Neuronal stem cell (in vitro differentiated cells): ENCODE measurements around the gene SERPINB11.

ENCODE experiments used
- DNase-seq: peaks from one replicate; pipeline ENCODE4 v3.0.0-alpha.2; 2013; ENCODE audit warnings: low spot score
- H2AFZ ChIP-seq: one replicate; pipeline ENCODE4 v1.6.1; 2013; ENCODE audit warnings: mild to moderate bottlenecking, low read length, inconsistent platforms
- H2AK5ac ChIP-seq: 2 replicates; pipeline ENCODE4 v1.6.1; 2013; ENCODE audit warnings: low read depth, mild to moderate bottlenecking, inconsistent platforms, low read length, moderate library complexity, mixed read lengths
- H2BK120ac ChIP-seq: 2 replicates; pipeline ENCODE4 v1.6.1; 2013; ENCODE audit warnings: low read depth, mild to moderate bottlenecking, inconsistent platforms, low read length, moderate library complexity, mixed read lengths
- H2BK12ac ChIP-seq: one replicate; pipeline ENCODE4 v1.6.1; 2013; ENCODE audit warnings: low read length, inconsistent platforms
- H2BK15ac ChIP-seq: 2 replicates; pipeline ENCODE4 v1.6.1; 2013; ENCODE audit warnings: mild to moderate bottlenecking, low read length, inconsistent platforms, mixed read lengths
- H2BK5ac ChIP-seq: one replicate; pipeline ENCODE4 v1.6.1; 2013; ENCODE audit warnings: inconsistent platforms, mild to moderate bottlenecking, low read length, moderate library complexity
- H3K14ac ChIP-seq: one replicate; pipeline ENCODE4 v1.6.1; 2013; ENCODE audit warnings: low read length, inconsistent platforms
- H3K18ac ChIP-seq: 2 replicates; pipeline ENCODE4 v1.6.1; 2013; ENCODE audit warnings: low read length, inconsistent platforms
- H3K23ac ChIP-seq: 2 replicates; pipeline ENCODE4 v1.6.1; 2013; ENCODE audit warnings: low read depth, mild to moderate bottlenecking, mixed read lengths, low read length, inconsistent platforms; ENCODE audit not compliant: poor library complexity
- H3K27ac ChIP-seq: replicated peaks from 3 replicates; pipeline ENCODE4 v1.5.1; 2013; ENCODE audit warnings: low read length, inconsistent platforms
- H3K27me3 ChIP-seq, 3 experiments: 2 replicates each; pipeline ENCODE4 v1.6.1; 2013; ENCODE audit warnings: low read length in 3 of 3, mild to moderate bottlenecking in 2 of 3, inconsistent platforms in 1 of 3, low read depth in 1 of 3, mixed read lengths in 1 of 3, moderate library complexity in 1 of 3; ENCODE audit not compliant: control insufficient read depth in 3 of 3, insufficient read depth in 3 of 3
- H3K36me3 ChIP-seq, 2 donors: replicated peaks in 1 of 2; 2 replicates each; pipeline ENCODE4 v1.6.1; 2013; ENCODE audit warnings: low read length in 2 of 2; ENCODE audit not compliant: control insufficient read depth in 2 of 2, insufficient read depth in 2 of 2
- H3K4ac ChIP-seq: 2 replicates; pipeline ENCODE4 v1.6.1; 2013; ENCODE audit warnings: inconsistent platforms, mild to moderate bottlenecking, low read length, moderate library complexity
- H3K4me1 ChIP-seq, 2 donors: 1 replicate in 1 of 2; 2 replicates in 1 of 2; pipeline ENCODE4 v1.6.1; 2013; ENCODE audit warnings: low read length in 2 of 2, low read depth in 1 of 2; ENCODE audit not compliant: control insufficient read depth in 2 of 2, insufficient read depth in 1 of 2
- H3K4me2 ChIP-seq: one replicate; pipeline ENCODE4 v1.6.1; 2013; ENCODE audit warnings: mild to moderate bottlenecking, low read length, inconsistent platforms; ENCODE audit not compliant: insufficient read depth, poor library complexity, severe bottlenecking
- H3K4me3 ChIP-seq, 2 donors: 2 replicates each; pipeline ENCODE4 v1.5.1; 2013; ENCODE audit warnings: low read length in 2 of 2, mild to moderate bottlenecking in 2 of 2, inconsistent platforms in 1 of 2, moderate library complexity in 1 of 2
- H3K79me1 ChIP-seq: one replicate; pipeline ENCODE4 v1.6.1; 2013; ENCODE audit warnings: low read depth, mild to moderate bottlenecking, inconsistent platforms, low read length, moderate library complexity
- H3K9ac ChIP-seq: one replicate; pipeline ENCODE4 v1.6.1; 2013; ENCODE audit warnings: mild to moderate bottlenecking, low read depth, low read length, inconsistent platforms; ENCODE audit not compliant: poor library complexity
- H3K9me3 ChIP-seq, 2 donors: replicated peaks in 1 of 2; 2 replicates each; pipeline versions ENCODE3 to v1.6.1; 2013; ENCODE audit warnings: low read length in 2 of 2, mild to moderate bottlenecking in 2 of 2, inconsistent platforms in 1 of 2, low read depth in 1 of 2, mixed read lengths in 1 of 2, moderate library complexity in 1 of 2; ENCODE audit not compliant: control insufficient read depth in 2 of 2, insufficient read depth in 1 of 2
- H4K8ac ChIP-seq: one replicate; pipeline ENCODE4 v1.6.1; 2013; ENCODE audit warnings: low read depth, mild to moderate bottlenecking, inconsistent platforms, low read length, moderate library complexity
- H4K91ac ChIP-seq: one replicate; pipeline ENCODE4 v1.6.1; 2013; ENCODE audit warnings: low read length, low read depth, mild to moderate bottlenecking, inconsistent platforms; ENCODE audit not compliant: poor library complexity
- WGBS, 2 donors: extraction: QIAGEN DNeasy Blood & Tissue Kit; methylation state at CpG; one replicate each; pipeline ENCODE4 v1.1.7; 2013; ENCODE audit warnings: missing lambda C conversion rate in 2 of 2, mixed read lengths in 1 of 2; ENCODE audit not compliant: insufficient read length in 2 of 2, insufficient replicate concordance in 1 of 2; ENCODE audit errors: extremely low coverage in 2 of 2; 5-methylcytosine and 5-hydroxymethylcytosine counted together

The SERPINB11 gene

DNA sequence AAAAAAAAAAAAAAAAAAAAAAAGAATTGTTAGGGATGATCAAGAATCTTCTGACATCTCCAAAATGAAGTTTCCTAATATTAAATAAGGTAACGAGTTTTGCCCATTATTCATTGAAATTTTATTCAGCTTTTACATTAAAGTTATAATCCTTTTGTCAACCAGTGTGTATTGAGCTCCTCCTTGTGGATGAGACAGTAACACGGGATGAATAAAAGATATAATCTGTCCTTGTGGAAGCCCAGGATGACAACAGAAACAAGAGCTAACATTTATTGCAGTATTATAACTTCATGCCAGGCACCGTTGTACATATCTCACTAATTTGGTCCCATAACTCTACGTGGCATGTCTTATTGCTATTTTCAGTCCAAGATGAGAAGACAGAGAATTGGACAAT, 39.0 kb downstream of the SERPINB11 start:
- DNase-seq: no peak
- Histone ChIP-seq H3K27ac (no peak overlapping the region), H3K4me3 (no peak overlapping the region), H2BK120ac (no peak overlapping the region), H3K23ac (no peak overlapping the region), H3K14ac (no peak overlapping the region), H3K18ac (no peak overlapping the region), H2BK15ac (no peak overlapping the region), H2AK5ac (no peak overlapping the region), H2AFZ (no peak overlapping the region), H3K79me1 (no peaks in the 10 kb centered on the region), H3K4ac (no peak overlapping the region), H3K4me2 (no peak overlapping the region), H3K4me1 (no peaks in the 10 kb centered on the region), H2BK5ac (no peak overlapping the region), H2BK12ac (no peak overlapping the region), H3K9ac (no peak overlapping the region), H3K9me3 (no peaks in the 10 kb centered on the region), H3K27me3 (no peaks in the 10 kb centered on the region), H4K91ac (no peak overlapping the region), H4K8ac (no peak overlapping the region), H3K36me3 (no peaks in the 10 kb centered on the region)
- WGBS, 2 donors: no CpG with 5 or more reads among the region's 4 CpGs

DNA sequence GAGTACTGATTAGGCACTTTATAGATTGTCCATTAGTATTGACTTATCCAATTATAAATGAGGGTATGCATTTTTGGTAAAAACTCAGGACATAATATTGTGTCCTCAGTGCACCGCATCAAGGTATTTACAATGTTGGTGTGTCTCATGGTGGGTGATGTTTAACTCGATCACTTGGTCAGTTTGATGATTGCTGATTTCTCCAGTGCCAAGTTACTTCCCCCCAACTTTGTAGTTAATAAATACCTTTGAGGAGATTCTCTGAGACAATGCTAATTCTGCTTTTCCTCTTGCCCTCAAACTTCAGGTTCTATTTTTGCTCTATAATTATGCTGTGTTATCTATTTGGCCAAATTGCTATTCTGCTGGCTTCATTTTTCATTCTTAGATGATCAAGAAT, 44.2 kb downstream of the SERPINB11 start:
- Histone ChIP-seq H3K27ac (no peak overlapping the region), H2BK15ac (no peak overlapping the region), H3K27me3 (no peaks in the 10 kb centered on the region), H2AK5ac (no peak overlapping the region), H2BK12ac (no peak overlapping the region), H3K9ac (no peak overlapping the region), H2AFZ (no peak overlapping the region), H2BK5ac (no peak overlapping the region), H3K79me1 (no peaks in the 10 kb centered on the region), H4K91ac (no peak overlapping the region), H3K14ac (no peak overlapping the region), H4K8ac (no peak overlapping the region), H3K9me3 (no peaks in the 10 kb centered on the region), H3K36me3 (no peaks in the 10 kb centered on the region), H2BK120ac (no peak overlapping the region), H3K4ac (no peak overlapping the region), H3K23ac (no peak overlapping the region), H3K4me2 (no peak overlapping the region), H3K4me3 (no peak overlapping the region), H3K4me1 (no peaks in the 10 kb centered on the region), H3K18ac (no peak overlapping the region)
- WGBS, 2 donors: no CpG with 5 or more reads among the region's 2 CpGs
- no peak for DNase-seq

DNA sequence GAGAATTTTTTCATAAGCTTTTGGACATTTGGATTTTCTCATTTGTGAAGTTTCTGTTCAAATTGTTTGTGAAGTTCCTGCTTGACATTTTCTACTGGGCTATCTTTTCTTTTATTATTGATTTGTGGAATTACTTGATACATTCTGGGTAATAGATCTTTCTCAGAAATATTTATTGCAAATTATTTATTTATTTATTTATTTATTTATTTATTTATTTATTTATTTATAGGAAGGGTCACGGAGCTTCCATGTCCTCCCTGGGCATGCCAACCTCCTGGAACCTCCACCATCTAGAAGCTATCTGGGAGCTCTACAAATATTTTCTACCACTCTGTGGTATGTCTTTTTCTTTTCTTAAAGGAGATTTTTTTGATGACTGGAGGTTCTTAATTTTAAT, 46.7 kb downstream of the SERPINB11 start:
- no CpG with 5 or more reads among the region's 1 CpG for WGBS, 2 donors
- H3K4ac ChIP-seq: no peak overlapping the region
- H2BK5ac ChIP-seq: no peak overlapping the region
- no peak overlapping the region for H3K14ac ChIP-seq
- H3K23ac ChIP-seq: no peak overlapping the region
- no peak overlapping the region for H4K91ac ChIP-seq
- no peak overlapping the region for H3K9ac ChIP-seq
- DNase-seq: no peak
- no peak overlapping the region for H3K27ac ChIP-seq
- H3K4me1 ChIP-seq: no peaks in the 10 kb centered on the region
- no peak overlapping the region for H2BK120ac ChIP-seq
- H2BK12ac ChIP-seq: no peak overlapping the region
- no peak overlapping the region for H3K18ac ChIP-seq
- no peak overlapping the region for H3K4me3 ChIP-seq
- H3K36me3 ChIP-seq: no peaks in the 10 kb centered on the region
- no peak overlapping the region for H4K8ac ChIP-seq
- no peaks in the 10 kb centered on the region for H3K9me3 ChIP-seq
- no peaks in the 10 kb centered on the region for H3K27me3 ChIP-seq
- H3K79me1 ChIP-seq: no peaks in the 10 kb centered on the region
- H2BK15ac ChIP-seq: no peak overlapping the region
- H3K4me2 ChIP-seq: no peak overlapping the region
- no peak overlapping the region for H2AK5ac ChIP-seq
- H2AFZ ChIP-seq: no peak overlapping the region

DNA sequence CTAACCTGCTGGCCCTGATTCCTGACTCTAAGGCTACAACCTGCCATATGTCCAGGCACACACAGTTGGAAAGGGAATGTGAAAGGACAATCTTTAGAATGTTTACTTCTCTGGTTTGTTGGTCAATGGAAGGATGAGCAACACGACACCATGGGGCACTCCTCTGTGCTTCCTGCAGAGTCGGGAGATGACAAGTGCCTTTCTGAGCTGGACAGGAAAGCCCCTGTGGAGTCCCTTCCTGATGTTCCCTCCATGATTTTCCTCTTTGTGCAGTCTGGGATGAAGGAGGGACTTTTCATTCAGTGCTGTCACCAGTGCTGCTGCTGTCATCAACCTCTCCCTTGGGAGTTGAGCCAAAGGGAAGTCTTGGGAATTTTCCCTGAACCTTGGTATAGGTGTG, 49.9 kb downstream of the SERPINB11 start:
- Histone ChIP-seq H2BK15ac (no peak overlapping the region), H3K23ac (no peak overlapping the region), H2BK120ac (no peak overlapping the region), H2AFZ (no peak overlapping the region), H3K9me3 (no peaks in the 10 kb centered on the region), H4K91ac (no peak overlapping the region), H2AK5ac (no peak overlapping the region), H3K4me3 (no peak overlapping the region), H3K4me1 (no peaks in the 10 kb centered on the region), H3K4me2 (no peak overlapping the region), H3K27ac (no peak overlapping the region), H2BK5ac (no peak overlapping the region), H3K14ac (no peak overlapping the region), H2BK12ac (no peak overlapping the region), H3K27me3 (no peaks in the 10 kb centered on the region), H3K18ac (no peak overlapping the region), H3K9ac (no peak overlapping the region), H3K4ac (no peak overlapping the region), H3K36me3 (no peaks in the 10 kb centered on the region), H3K79me1 (no peaks in the 10 kb centered on the region), H4K8ac (no peak overlapping the region)
- DNase-seq: no peak
- WGBS, 2 donors: no CpG with 5 or more reads among the region's 2 CpGs
